Common myeloid progenitor, CD34-positive (primary cell): ENCODE measurements around the gene CYP2C9.
"Not testable (repeated sequence)": the region's sequence is repeated elsewhere in the genome, so short reads cannot be mapped to it uniquely, and the experiment has no call there.

Source experiments
- CTCF ChIA-PET: fragments of 350-600 bp; sonication (Branson Sonifier 250); formaldehyde crosslinking; loops from one replicate; lab custom pipeline; 2021; ENCODE audit warnings: antibody characterized with exemption; lab: Charles Lee
- POLR2A ChIA-PET: fragments of 350-600 bp; sonication (Branson Sonifier 250); formaldehyde crosslinking; loops from one replicate; lab custom pipeline; 2021; ENCODE audit warnings: antibody characterized with exemption; lab: Charles Lee
- DNase-seq, 3 donors: peaks; one replicate each; pipeline versions ENCODE4 v3.0.0 to v3.0.0-alpha.2; 2013
- H3K27ac ChIP-seq, 2 experiments: 1 replicate in 1 of 2; 2 replicates in 1 of 2; pipeline ENCODE4 v1.7.0; 2013; ENCODE audit warnings: inconsistent platforms in 2 of 2, low read length in 2 of 2, mild to moderate bottlenecking in 2 of 2, low read depth in 1 of 2, moderate library complexity in 1 of 2; ENCODE audit not compliant: severe bottlenecking in 2 of 2, insufficient read depth in 1 of 2, poor library complexity in 1 of 2
- H3K27me3 ChIP-seq, 5 experiments: replicated peaks in 2 of 5; 1 replicate in 3 of 5; 2 replicates in 2 of 5; pipeline versions ENCODE4 v1.6.1 to v1.7.0; 2013; ENCODE audit warnings: low read length in 4 of 5, mild to moderate bottlenecking in 2 of 5, moderate library complexity in 2 of 5, inconsistent platforms in 1 of 5; ENCODE audit not compliant: insufficient read depth in 5 of 5, control insufficient read depth in 4 of 5
- H3K36me3 ChIP-seq, 4 experiments: 1 replicate in 2 of 4; 2 replicates in 2 of 4; pipeline versions ENCODE4 v1.6.1 to v1.7.0; 2013; ENCODE audit warnings: low read length in 3 of 4, control low read depth in 1 of 4, mild to moderate bottlenecking in 1 of 4; ENCODE audit not compliant: control insufficient read depth in 4 of 4, insufficient read depth in 4 of 4
- H3K4me1 ChIP-seq, 4 experiments: 1 replicate in 3 of 4; 2 replicates in 1 of 4; pipeline versions ENCODE4 v1.6.1 to v1.7.1; 2013; ENCODE audit warnings: low read length in 3 of 4, mild to moderate bottlenecking in 3 of 4, control low read depth in 1 of 4, inconsistent platforms in 1 of 4, moderate library complexity in 1 of 4; ENCODE audit not compliant: control insufficient read depth in 4 of 4, insufficient read depth in 4 of 4; ENCODE audit errors: control extremely low read depth in 1 of 4
- H3K4me3 ChIP-seq, 7 experiments: 1 replicate in 4 of 7; 2 replicates in 3 of 7; pipeline versions ENCODE4 v1.5.1 to v1.7.0; 2013; ENCODE audit warnings: mild to moderate bottlenecking in 7 of 7, low read length in 6 of 7, moderate library complexity in 6 of 7, inconsistent platforms in 2 of 7, low read depth in 2 of 7, control low read depth in 1 of 7; ENCODE audit not compliant: insufficient read depth in 4 of 7, control insufficient read depth in 1 of 7; ENCODE audit errors: extremely low read depth in 1 of 7
- H3K9me3 ChIP-seq, 5 experiments: 1 replicate in 4 of 5; 2 replicates in 1 of 5; pipeline versions ENCODE4 v1.6.1 to v1.7.1; 2013; ENCODE audit warnings: low read length in 4 of 5, mild to moderate bottlenecking in 2 of 5, inconsistent platforms in 1 of 5, low read depth in 1 of 5, moderate library complexity in 1 of 5; ENCODE audit not compliant: control insufficient read depth in 4 of 5, insufficient read depth in 2 of 5; ENCODE audit errors: control extremely low read depth in 1 of 5
- WGBS: methylation state at CpG from one replicate; pipeline ENCODE4 v1.1.5; 2013; ENCODE audit not compliant: insufficient coverage; 5-methylcytosine and 5-hydroxymethylcytosine counted together

The CYP2C9 gene

GRCh38 chr10:94916423-94916822, 22.0 kb upstream of the CYP2C9 start:
- Histone ChIP-seq H3K27ac (no peak overlapping the region), H3K36me3 (no peaks in the 10 kb centered on the region), H3K4me1 (no peaks in the 10 kb centered on the region), H3K27me3 (no peaks in the 10 kb centered on the region), H3K4me3 (no peak overlapping the region), H3K9me3 (peaks cover 0 to 5% (median 0%) of the 10 kb centered on the region in 5 experiments)
- ChIA-PET CTCF (no interaction called here), POLR2A (no interaction called here)
- DNase-seq: no peak

GRCh38 chr10:94936721-94937120, 1.7 kb upstream of the CYP2C9 start:
- CTCF ChIA-PET: no interaction called here
- whole genome bisulfite sequencing: 100% methylated on average over 1 of the region's 2 CpGs
- Histone ChIP-seq H3K9me3 (no peaks in the 10 kb centered on the region), H3K27me3 (no peaks in the 10 kb centered on the region), H3K36me3 (no peaks in the 10 kb centered on the region), H3K4me1 (no peaks in the 10 kb centered on the region), H3K4me3 (no peak overlapping the region), H3K27ac (no peak overlapping the region)
- POLR2A ChIA-PET: no interaction called here
- no peak for DNase-seq

GRCh38 chr10:94943432-94944103, 5.1 kb downstream of the CYP2C9 start:
- H3K27me3 ChIP-seq, H3K27ac ChIP-seq, POLR2A ChIA-PET, H3K4me1 ChIP-seq, H3K36me3 ChIP-seq, H3K4me3 ChIP-seq, CTCF ChIA-PET: not testable (repeated sequence)
- 100% methylated on average over 2 of the region's 5 CpGs for WGBS
- H3K9me3 ChIP-seq: peaks cover 0 to 18% (median 7%) of the 10 kb centered on the region in 5 experiments
- DNase-seq: peak in 2 of 3 donors; percentile 13 to 14

GRCh38 chr10:94946181-94946580, 7.7 kb downstream of the CYP2C9 start:
- H3K36me3 ChIP-seq, H3K4me1 ChIP-seq, H3K27ac ChIP-seq, H3K4me3 ChIP-seq, POLR2A ChIA-PET, CTCF ChIA-PET, H3K27me3 ChIP-seq, DNase-seq: not testable (repeated sequence)
- H3K9me3 ChIP-seq: peaks cover 0 to 18% (median 7%) of the 10 kb centered on the region in 5 experiments
- WGBS: no CpG with 5 or more reads among the region's 4 CpGs

GRCh38 chr10:94963901-94964300, 25.4 kb downstream of the CYP2C9 start:
- CTCF ChIA-PET: interaction anchor here (0.6 to 3.0 kb wide), 3 partner anchors 268 to 402 kb away, joined by 3 to 13 read pairs (median 3); no protein-coding TSS in a partner anchor
- Histone ChIP-seq H3K27ac (no peak overlapping the region), H3K36me3 (no peaks in the 10 kb centered on the region), H3K4me3 (no peak overlapping the region), H3K27me3 (no peaks in the 10 kb centered on the region), H3K9me3 (no peaks in the 10 kb centered on the region), H3K4me1 (no peaks in the 10 kb centered on the region)
- peak; percentile 24 to 56 (median 53) for DNase-seq
- WGBS: 0% methylated on average over 1 of the region's 1 CpG
- POLR2A ChIA-PET: no interaction called here

- Histone ChIP-seq H3K36me3 (no peaks in the 10 kb centered on the region), H3K27ac (no peak overlapping the region), H3K4me3 (no peak overlapping the region), H3K9me3 (peaks cover 0 to 4% (median 0%) of the 10 kb centered on the region in 5 experiments), H3K27me3 (no peaks in the 10 kb centered on the region), H3K4me1 (no peaks in the 10 kb centered on the region)
- CTCF ChIA-PET: no interaction called here
- DNase-seq: no peak
- POLR2A ChIA-PET: no interaction called here
- WGBS: 100% methylated on average over 2 of the region's 4 CpGs
Measured at GRCh38 chr10:94983555-94983954, 45.1 kb downstream of the CYP2C9 start.

- DNase-seq: no peak
- peaks cover 0 to 31% (median 7%) of the 10 kb centered on the region in 5 experiments for H3K9me3 ChIP-seq
- H3K4me3 ChIP-seq: no peak overlapping the region
- H3K27me3 ChIP-seq: no peaks in the 10 kb centered on the region
- ChIA-PET POLR2A (no interaction called here), CTCF (no interaction called here)
- H3K36me3 ChIP-seq: no peaks in the 10 kb centered on the region
- H3K4me1 ChIP-seq: no peaks in the 10 kb centered on the region
- no peak overlapping the region for H3K27ac ChIP-seq
Measured at GRCh38 chr10:94989192-94989591, 50.7 kb downstream of the CYP2C9 start.
